BJ (cell line): ENCODE results near the gene TSPAN10. TPM values are rescaled to one million over a fixed set of nuclear protein-coding genes. Genes with fewer than 3 reads are reported as not detected.
A peak's percentile ranks its signal among the peaks of the same experiment; 100 is the strongest.

Experiments
- CTCF ChIA-PET: fragments of 350-600 bp; formaldehyde crosslinking; extraction: SDS; loops from one replicate; lab custom pipeline; 2021; ENCODE audit warnings: antibody characterized with exemption, inconsistent platforms; lab: Yijun Ruan, JAX
- POLR2A ChIA-PET: fragments of 300-600 bp; sonication (Branson Sonifier 250); formaldehyde crosslinking; extraction: SDS; loops from one replicate; lab custom pipeline; 2021; ENCODE audit warnings: antibody characterized with exemption; lab: Charles Lee
- DNase-seq: peaks from one replicate; pipeline ENCODE4 v3.0.0-alpha.2; 2011; ENCODE audit warnings: low read depth
- H3K27me3 ChIP-seq: 2 replicates; pipeline ENCODE4 v1.6.0; 2011; ENCODE audit warnings: low read length; ENCODE audit not compliant: control insufficient read depth, insufficient read depth
- H3K36me3 ChIP-seq: 2 replicates; pipeline ENCODE4 v1.5.1; 2011; ENCODE audit warnings: low read length; ENCODE audit not compliant: control insufficient read depth, insufficient read depth
- H3K4me3 ChIP-seq: 2 replicates; pipeline ENCODE4 v1.5.1; 2011; ENCODE audit warnings: low read depth, mild to moderate bottlenecking, control low read depth, low read length
- polyA minus RNA-seq: library from RNA; depleted of rRNA, polyadenylated mRNA; stranded (reverse); fragments of >200 nt; gene quantifications from 2 replicates; pipeline ENCODE4 v1.2.3, GENCODE V29; 2011; rRNA and poly(A)+ RNA removed
- polyA plus RNA-seq: library from polyadenylated mRNA; depleted of rRNA; stranded (reverse); fragments of >200 nt; gene quantifications from 2 replicates; pipeline ENCODE4 v1.2.3, GENCODE V29; 2011; rRNA removed
- TF ChIP-seq, protein P1 (sequence below): IDR thresholded peaks from 2 replicates; pipeline ENCODE4 v1.5.1; 2011; ENCODE audit warnings: low read depth, mild to moderate bottlenecking, control low read depth, inconsistent platforms, low read length, moderate library complexity; ENCODE audit not compliant: insufficient read depth

TSPAN10 gene
- polyA plus RNA-seq: 1.6 and 3.0 TPM in 2 replicates
- polyA minus RNA-seq: 1.2 and 1.5 TPM in 2 replicates

- TF ChIP-seq, protein P1, sequence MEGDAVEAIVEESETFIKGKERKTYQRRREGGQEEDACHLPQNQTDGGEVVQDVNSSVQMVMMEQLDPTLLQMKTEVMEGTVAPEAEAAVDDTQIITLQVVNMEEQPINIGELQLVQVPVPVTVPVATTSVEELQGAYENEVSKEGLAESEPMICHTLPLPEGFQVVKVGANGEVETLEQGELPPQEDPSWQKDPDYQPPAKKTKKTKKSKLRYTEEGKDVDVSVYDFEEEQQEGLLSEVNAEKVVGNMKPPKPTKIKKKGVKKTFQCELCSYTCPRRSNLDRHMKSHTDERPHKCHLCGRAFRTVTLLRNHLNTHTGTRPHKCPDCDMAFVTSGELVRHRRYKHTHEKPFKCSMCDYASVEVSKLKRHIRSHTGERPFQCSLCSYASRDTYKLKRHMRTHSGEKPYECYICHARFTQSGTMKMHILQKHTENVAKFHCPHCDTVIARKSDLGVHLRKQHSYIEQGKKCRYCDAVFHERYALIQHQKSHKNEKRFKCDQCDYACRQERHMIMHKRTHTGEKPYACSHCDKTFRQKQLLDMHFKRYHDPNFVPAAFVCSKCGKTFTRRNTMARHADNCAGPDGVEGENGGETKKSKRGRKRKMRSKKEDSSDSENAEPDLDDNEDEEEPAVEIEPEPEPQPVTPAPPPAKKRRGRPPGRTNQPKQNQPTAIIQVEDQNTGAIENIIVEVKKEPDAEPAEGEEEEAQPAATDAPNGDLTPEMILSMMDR: no peak
- Histone ChIP-seq H3K36me3 (no peaks in the 10 kb centered on the region; the same call in none of the 2 replicates), H3K4me3 (peak within 1 kb of the TSS; percentile 82), H3K27me3 (no peaks in the 10 kb centered on the region)
- POLR2A ChIA-PET: interaction anchor here (0.6 kb wide), 1 partner anchor 20 kb away, joined by 4 read pairs; no protein-coding TSS in a partner anchor
- CTCF ChIA-PET: no interaction called here
- no peak for DNase-seq
These were observed at the start of gene TSPAN10, which contains the start of gene NPLOC4 for GRCh38 chr17:81636505-81637288. Gene TSPAN10 (plus strand): TSS chr17:81637196. CDS start chr17:81642413, 5,217 bp downstream. Gene NPLOC4 (minus strand): TSS chr17:81637112. CDS start chr17:81636930, 182 bp downstream.

GRCh38 chr17:81589612-81590011 lies 47.4 kb upstream of the TSPAN10 start:
- no peak overlapping the region for H3K4me3 ChIP-seq
- peaks cover 26% of the 10 kb centered on the region for H3K36me3 ChIP-seq
- ChIA-PET CTCF (interaction anchor here (2.0 kb wide), 1 partner anchor 11 kb away, joined by 9 read pairs; no protein-coding TSS in a partner anchor), POLR2A (no interaction called here)
- no peak for DNase-seq
- H3K27me3 ChIP-seq: no peaks in the 10 kb centered on the region
- TF ChIP-seq, protein P1: no peak

- CTCF ChIA-PET: interaction anchor here (2.7 kb wide), 1 partner anchor 11 kb away, joined by 15 read pairs; no protein-coding TSS in a partner anchor
- H3K27me3 ChIP-seq: no peaks in the 10 kb centered on the region
- H3K36me3 ChIP-seq: peaks cover 28% of the 10 kb centered on the region
- POLR2A ChIA-PET: no interaction called here
- H3K4me3 ChIP-seq: no peak overlapping the region
- TF ChIP-seq, protein P1: no peak
- no peak for DNase-seq
These were observed 46.9 kb upstream of the TSPAN10 start for GRCh38 chr17:81590121-81590520.

DNA sequence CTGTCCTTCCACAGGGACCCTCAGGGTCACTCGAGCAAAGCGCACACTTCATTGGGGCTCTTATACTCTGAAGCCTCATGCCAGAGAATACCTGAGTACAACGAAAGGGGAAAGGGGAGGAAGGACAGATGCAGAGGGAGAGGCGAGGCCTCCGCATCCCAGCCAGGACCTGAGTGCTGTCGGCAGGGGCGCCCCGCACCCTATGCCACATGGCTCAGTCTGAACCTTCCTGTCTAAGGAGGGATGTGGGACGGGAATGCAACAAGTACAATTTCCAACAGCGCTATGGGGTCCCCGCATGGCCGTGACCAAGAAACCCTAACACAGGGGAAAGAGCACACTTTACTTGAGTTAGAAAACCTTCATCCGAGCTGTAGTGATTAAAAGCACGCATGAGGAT lies 45.0 kb upstream of the TSPAN10 start:
- Histone ChIP-seq H3K27me3 (no peaks in the 10 kb centered on the region), H3K36me3 (peaks cover 27% of the 10 kb centered on the region), H3K4me3 (no peak overlapping the region)
- CTCF ChIA-PET: interaction anchor here (2.7 kb wide), 1 partner anchor 9 kb away, joined by 15 read pairs; no protein-coding TSS in a partner anchor
- DNase-seq: no peak
- TF ChIP-seq, protein P1: no peak
- POLR2A ChIA-PET: no interaction called here

GRCh38 chr17:81593105-81593871 lies 43.7 kb upstream of the TSPAN10 start:
- H3K36me3 ChIP-seq: peaks cover 30% of the 10 kb centered on the region
- CTCF ChIA-PET: interaction anchor here (0.8 kb wide), 1 partner anchor 8 kb away, joined by 3 read pairs; no protein-coding TSS in a partner anchor
- DNase-seq: no peak
- no peaks in the 10 kb centered on the region for H3K27me3 ChIP-seq
- TF ChIP-seq, protein P1: no peak
- H3K4me3 ChIP-seq: no peak overlapping the region
- POLR2A ChIA-PET: no interaction called here
